K562 (cell line): ENCODE results near the gene AKAP7. TPM values are rescaled to one million over a fixed set of nuclear protein-coding genes. Genes with fewer than 3 reads are reported as not detected.

ENCODE experiments used
- ATAC-seq: fragments of 200-7000 bp; cut with Tn5 transposase; 3 replicates; pipeline ENCODE4 v1.9.1; 2020; ENCODE audit warnings: moderate library complexity
- BruUV-seq: library from RNA; stranded (reverse); fragments of 400-500 nt; replicated peaks from 2 replicates; lab custom pipeline; 2021; lab: Mats Ljungman, UMichigan
- CTCF ChIA-PET: fragments of 300-600 bp; formaldehyde crosslinking; extraction: SDS; loops from one replicate; lab custom pipeline; 2021; ENCODE audit warnings: low intra/inter-chr PET ratio; lab: Yijun Ruan, JAX
- POLR2A ChIA-PET: fragments of 300-600, 350-650 bp; sonication (Branson Sonifier 250); formaldehyde crosslinking; extraction: SDS; loops from one replicate; lab custom pipeline; 2021; ENCODE audit warnings: antibody characterized with exemption, inconsistent platforms; lab: Yijun Ruan, JAX
- DNase-seq, 4 experiments: peaks; one replicate each; pipeline versions ENCODE4 v3.0.0 to v3.0.0-alpha.2; 2011 to 2018; ENCODE audit warnings: low spot score in 3 of 4, mixed read lengths in 3 of 4; ENCODE audit errors: extremely low read depth in 1 of 4
- FAIRE-seq: peaks from 2 replicates; lab custom pipeline; 2011; peaks lifted over from hg19 to GRCh38; lab: Jason Lieb, UNC
- H2AFZ ChIP-seq: 2 replicates; pipeline ENCODE4 v1.6.0; 2011; ENCODE audit warnings: low read depth, low read length, control low read depth, inconsistent platforms
- H3K27ac ChIP-seq: fragments of 200-600 bp; 3 replicates; pipeline ENCODE4 v1.8.0; 2011; ENCODE audit warnings: low read depth, mild to moderate bottlenecking, control low read depth, inconsistent platforms, low read length, moderate library complexity, mixed read lengths; ENCODE audit errors: extremely low read depth
- H3K27me3 ChIP-seq, 2 experiments: fragments of 300-600 bp in 1 of 2; 2 replicates in 1 of 2; 3 replicates in 1 of 2; pipeline versions ENCODE4 v1.6.0 to v1.8.0; 2011; ENCODE audit warnings: inconsistent platforms in 2 of 2, low read length in 2 of 2, mild to moderate bottlenecking in 1 of 2, mixed read lengths in 1 of 2, moderate library complexity in 1 of 2; ENCODE audit not compliant: control insufficient read depth in 2 of 2, insufficient read depth in 2 of 2
- H3K36me3 ChIP-seq: fragments of 300-600 bp; 3 replicates; pipeline ENCODE4 v1.8.0; 2011; ENCODE audit warnings: mild to moderate bottlenecking, low read length, inconsistent platforms; ENCODE audit not compliant: control insufficient read depth, insufficient read depth
- H3K4me1 ChIP-seq, 2 experiments: fragments of 200-600 bp in 1 of 2; replicated peaks in 1 of 2; 2 replicates in 1 of 2; 3 replicates in 1 of 2; pipeline versions ENCODE4 v1.5.1 to v1.8.0; 2011; ENCODE audit warnings: inconsistent platforms in 2 of 2, low read length in 2 of 2, mild to moderate bottlenecking in 1 of 2, mixed read lengths in 1 of 2, moderate library complexity in 1 of 2; ENCODE audit not compliant: control insufficient read depth in 2 of 2, insufficient read depth in 2 of 2
- H3K4me2 ChIP-seq: 2 replicates; pipeline ENCODE4 v1.6.1; 2011; ENCODE audit warnings: low read length, control low read depth, inconsistent platforms, mixed read lengths; ENCODE audit not compliant: insufficient read depth
- H3K4me3 ChIP-seq: fragments of 200-600 bp; sonication (generic), shearing (Covaris generic); 2 replicates; pipeline ENCODE4 v1.5.1; 2016; ENCODE audit warnings: control low read depth, inconsistent platforms
- H3K79me2 ChIP-seq: fragments of 200-600 bp; 3 replicates; pipeline ENCODE4 v1.8.0; 2011; ENCODE audit warnings: low read length, inconsistent platforms; ENCODE audit not compliant: control insufficient read depth, insufficient read depth
- H3K9ac ChIP-seq, 2 experiments: 2 replicates each; pipeline versions ENCODE4 v1.6.0 to v1.6.1; 2011; ENCODE audit warnings: low read depth in 2 of 2, low read length in 2 of 2, control low read depth in 1 of 2, inconsistent platforms in 1 of 2, mild to moderate bottlenecking in 1 of 2, mixed read lengths in 1 of 2; ENCODE audit not compliant: insufficient read depth in 1 of 2
- H3K9me1 ChIP-seq: one replicate; pipeline ENCODE4 v1.6.0; 2011; ENCODE audit warnings: inconsistent platforms, mild to moderate bottlenecking, low read length, moderate library complexity; ENCODE audit not compliant: control insufficient read depth, insufficient read depth
- H3K9me3 ChIP-seq: replicated peaks from 2 replicates; pipeline ENCODE4 v1.5.1; 2011; ENCODE audit warnings: low read depth, low read length, inconsistent platforms; ENCODE audit not compliant: control insufficient read depth, insufficient read depth
- H4K20me1 ChIP-seq: replicated peaks from 2 replicates; pipeline ENCODE4 v1.6.1; 2011; ENCODE audit warnings: low read length, inconsistent platforms, mixed read lengths; ENCODE audit not compliant: control insufficient read depth, insufficient read depth
- CHD2 ChIP-seq: IDR thresholded peaks from 2 replicates; pipeline ENCODE4 v1.6.1; 2011; ENCODE audit warnings: low read depth, low read length
- ESRRB ChIP-seq: fragments of 250-450 bp; sonication (Bioruptor Pico); IDR thresholded peaks from 2 replicates; pipeline ENCODE4 v1.5.0; 2020; ENCODE audit warnings: mild to moderate bottlenecking, moderate library complexity, borderline replicate concordance
- NBN ChIP-seq: fragments of 450-650 bp; IDR thresholded peaks from 2 replicates; pipeline ENCODE4 v1.6.1; 2016; ENCODE audit warnings: low read depth, mild to moderate bottlenecking
- PHF8 ChIP-seq: fragments of 200-600 bp; sonication (generic); IDR thresholded peaks from 2 replicates; pipeline ENCODE4 v1.6.1; 2012; ENCODE audit warnings: mixed run types, mild to moderate bottlenecking, inconsistent platforms, low read length, moderate library complexity, borderline replicate concordance
- POLR2AphosphoS2 ChIP-seq: IDR thresholded peaks from 2 replicates; pipeline ENCODE4 v1.6.1; 2012; ENCODE audit warnings: low read length, improper control_type of control experiment
- TEAD2 ChIP-seq: fragments of 450-650 bp; IDR thresholded peaks from 2 replicates; pipeline ENCODE4 v1.6.1; 2016; ENCODE audit warnings: missing genetic modification characterization, control low read depth, missing compliant biosample characterization
- TRIM24 ChIP-seq, 2 experiments: fragments of 450-650 bp; IDR thresholded peaks; 2 replicates each; pipeline ENCODE4 v1.6.1; 2016
- ZNF174 ChIP-seq: fragments of 250-450 bp; sonication (Bioruptor Pico); IDR thresholded peaks from 2 replicates; pipeline ENCODE4 v1.4.0; 2020; ENCODE audit warnings: mild to moderate bottlenecking
- ZNF197 ChIP-seq: fragments of 200-800 bp; sonication (Bioruptor generic); IDR thresholded peaks from 2 replicates; pipeline ENCODE4 v1.6.1; 2016; ENCODE audit warnings: low read depth, missing genetic modification characterization, missing compliant biosample characterization
- ZNF57 ChIP-seq: fragments of 450-650 bp; formaldehyde crosslinking; IDR thresholded peaks from 2 replicates; pipeline ENCODE4 v1.4.0; 2020; ENCODE audit warnings: mild to moderate bottlenecking, moderate library complexity
- WGBS: fragments of 100-300 bp; shearing (Covaris generic); methylation state at CpG from one replicate; pipeline ENCODE4 v1.1.6; 2016; ENCODE audit warnings: low coverage, mixed read lengths; ENCODE audit not compliant: insufficient coverage; ENCODE audit errors: missing lambda C conversion rate; 5-methylcytosine and 5-hydroxymethylcytosine counted together
- in situ Hi-C: fragments of 300-500 bp; cut with MboI; formaldehyde crosslinking; loops from 4 replicates; pipeline ENCODE4 v1.15.0; 2018; ENCODE audit warnings: inconsistent platforms, mixed read lengths
- intact Hi-C: fragments of 100-400 bp; cut with micrococcal nuclease; formaldehyde crosslinking; loops from 2 replicates; pipeline ENCODE4 v1.14.2; 2022
- polyA plus RNA-seq, 8 experiments: library from polyadenylated mRNA; depleted of rRNA in 4 of 8; stranded (reverse) in 5 of 8; unstranded in 3 of 8; fragments of >200 nt; fragmentation: Nextera tagmentation in 2 of 8; fragmentation: Illumina TruSeq in 1 of 8; extraction: Ambion mirVana in 2 of 8; extraction: Trizol in 1 of 8; gene quantifications; 2 replicates each; pipeline versions ENCODE4 v1.2.1 to v1.2.3, GENCODE V29; 2011 to 2014; ENCODE audit warnings: inconsistent platforms in 1 of 8, missing spikeins in 1 of 8
- total RNA-seq, 7 experiments: library from RNA; depleted of rRNA in 6 of 7; stranded (reverse); fragments of >200 nt in 6 of 7; fragmentation: Illumina TruSeq in 2 of 7; extraction: Trizol in 2 of 7; gene quantifications; 2 replicates each; pipeline versions ENCODE4 v1.2.1 to v1.2.3, GENCODE V29; 2011 to 2021; ENCODE audit warnings: low replicate concordance in 1 of 7
- TF ChIP-seq, protein P1 (sequence below): sonication (generic); formaldehyde crosslinking; IDR thresholded peaks from 2 replicates; pipeline ENCODE4 v1.4.0; 2020; ENCODE audit warnings: mild to moderate bottlenecking, missing genetic modification reagents
- TF ChIP-seq, protein P2 (sequence below), 2 experiments: IDR thresholded peaks; 2 replicates each; pipeline ENCODE4 v1.6.1; 2012; ENCODE audit warnings: improper control_type of control experiment in 2 of 2, low read depth in 2 of 2, low read length in 2 of 2, borderline replicate concordance in 1 of 2

The AKAP7 gene
- total and polyA plus RNA-seq, 9 of the 15 experiments (the other 6 are each of a cell fraction or from before 2014, with no cell fraction given) = 0.82 to 2.6 (median 1.6) TPM

DNA sequence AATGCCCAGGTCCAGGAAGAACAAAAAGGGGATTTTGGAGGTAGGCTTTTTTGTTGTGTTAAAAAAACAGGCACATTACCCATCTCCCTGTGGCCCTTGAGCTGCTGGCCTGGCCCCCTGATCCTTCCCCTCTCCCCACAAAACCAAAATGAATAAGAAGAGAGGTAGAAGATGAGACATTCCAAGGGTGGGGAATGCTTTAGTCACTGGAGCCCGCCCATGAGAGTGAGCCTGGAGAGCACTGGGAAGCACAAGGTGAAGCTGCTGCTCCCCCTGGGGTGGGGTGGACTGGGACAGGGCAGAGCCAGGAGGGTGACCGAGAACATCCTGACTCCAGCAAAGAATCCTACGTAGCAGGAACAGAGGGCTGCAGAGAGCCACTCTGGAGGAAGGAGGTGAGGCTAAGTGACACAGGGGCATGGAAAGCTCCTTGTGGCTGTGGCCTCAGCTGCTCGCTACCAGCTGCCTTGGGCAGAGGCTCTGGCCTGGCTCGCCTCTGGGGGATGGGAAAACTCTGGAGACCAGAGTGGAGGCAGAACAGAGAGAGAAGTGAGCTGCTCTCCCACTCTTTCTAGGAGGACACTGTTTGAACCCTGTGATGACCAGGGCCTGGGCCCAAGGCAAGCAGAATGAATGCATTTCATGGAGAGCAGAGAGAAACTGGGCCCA, 48.3 kb downstream of the AKAP7 start:
- intact Hi-C loops (loop anchor here (1.0 to 10.0 kb wide), 2 partner anchors 281 to 351 kb away; no protein-coding TSS in a partner anchor), in situ Hi-C loops (no loop called here)
- H3K9me3 ChIP-seq = no peaks in the 10 kb centered on the region
- FAIRE-seq = no peak
- H3K4me3 ChIP-seq = no peak overlapping the region
- H3K9ac ChIP-seq = no peak overlapping the region
- H3K36me3 ChIP-seq = no peaks in the 10 kb centered on the region
- H3K79me2 ChIP-seq = no peaks in the 10 kb centered on the region
- peak overlapping the region; percentile 72; the same call in 1 of the 2 replicates for H2AFZ ChIP-seq
- H3K4me1 ChIP-seq = no peaks in the 10 kb centered on the region
- WGBS = 9% methylated on average over 5 of the region's 5 CpGs
- no peaks in the 10 kb centered on the region for H3K9me1 ChIP-seq
- CTCF ChIA-PET = no interaction called here
- ATAC-seq = peak; percentile 47; the same call in 2 of the 3 replicates
- POLR2A ChIA-PET = interaction anchor here (0.6 to 1.5 kb wide), 3 partner anchors 10 to 291 kb away, joined by 3 to 5 read pairs (median 4); no protein-coding TSS in a partner anchor
- TF ChIP-seq TEAD2 (tag) (no peak), TRIM24 (IDR thresholded peaks at IDR 0.05) (no peak), POLR2AphosphoS2 (no peak), CHD2 (no peak)
- DNase-seq = no peak
- no peak overlapping the region for H3K4me2 ChIP-seq
- H4K20me1 ChIP-seq = no peaks in the 10 kb centered on the region
- H3K27ac ChIP-seq = no peak overlapping the region
- no peaks in the 10 kb centered on the region for H3K27me3 ChIP-seq
- no TSS peak for BruUV-seq

DNA sequence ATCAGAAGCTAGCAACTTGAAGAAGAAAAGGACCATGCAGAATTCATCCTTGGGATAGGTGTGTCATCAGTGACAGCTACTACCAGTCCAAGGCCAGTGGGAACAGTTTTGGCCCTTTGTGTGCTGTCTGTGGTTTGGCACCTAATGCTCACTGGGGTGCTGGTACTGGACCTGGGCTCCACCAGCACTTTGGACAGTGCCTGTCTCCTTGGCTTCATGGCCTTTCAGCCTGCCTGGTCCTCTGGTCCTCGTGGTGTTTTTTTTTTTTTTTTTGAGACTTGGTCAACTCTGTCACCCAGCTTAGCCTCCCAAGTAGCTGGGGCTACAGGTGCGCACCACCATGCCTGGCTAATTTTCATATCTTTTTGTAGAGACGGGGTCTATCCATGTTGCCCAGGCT, 56.3 kb downstream of the AKAP7 start:
- Histone ChIP-seq H2AFZ (no peak overlapping the region), H3K4me1 (no peaks in the 10 kb centered on the region), H4K20me1 (no peaks in the 10 kb centered on the region), H3K27ac (no peak overlapping the region), H3K79me2 (no peaks in the 10 kb centered on the region), H3K9me3 (no peaks in the 10 kb centered on the region), H3K4me3 (no peak overlapping the region), H3K4me2 (no peak overlapping the region), H3K36me3 (no peaks in the 10 kb centered on the region), H3K9me1 (no peaks in the 10 kb centered on the region), H3K9ac (no peak overlapping the region), H3K27me3 (no peaks in the 10 kb centered on the region)
- POLR2A ChIA-PET = no interaction called here
- intact Hi-C loops (no loop called here), in situ Hi-C loops (no loop called here)
- no TSS peak for BruUV-seq
- DNase-seq (no peak), ATAC-seq (no peak), FAIRE-seq (no peak)
- CTCF ChIA-PET = no interaction called here
- 7% methylated on average over 3 of the region's 3 CpGs for WGBS
- TF ChIP-seq ZNF197 (no peak), ZNF57 (no peak), ZNF174 (no peak), NBN (no peak), PHF8 (no peak), ESRRB (CRISPR knock-in tag) (no peak)
- TF ChIP-seq, protein P1, sequence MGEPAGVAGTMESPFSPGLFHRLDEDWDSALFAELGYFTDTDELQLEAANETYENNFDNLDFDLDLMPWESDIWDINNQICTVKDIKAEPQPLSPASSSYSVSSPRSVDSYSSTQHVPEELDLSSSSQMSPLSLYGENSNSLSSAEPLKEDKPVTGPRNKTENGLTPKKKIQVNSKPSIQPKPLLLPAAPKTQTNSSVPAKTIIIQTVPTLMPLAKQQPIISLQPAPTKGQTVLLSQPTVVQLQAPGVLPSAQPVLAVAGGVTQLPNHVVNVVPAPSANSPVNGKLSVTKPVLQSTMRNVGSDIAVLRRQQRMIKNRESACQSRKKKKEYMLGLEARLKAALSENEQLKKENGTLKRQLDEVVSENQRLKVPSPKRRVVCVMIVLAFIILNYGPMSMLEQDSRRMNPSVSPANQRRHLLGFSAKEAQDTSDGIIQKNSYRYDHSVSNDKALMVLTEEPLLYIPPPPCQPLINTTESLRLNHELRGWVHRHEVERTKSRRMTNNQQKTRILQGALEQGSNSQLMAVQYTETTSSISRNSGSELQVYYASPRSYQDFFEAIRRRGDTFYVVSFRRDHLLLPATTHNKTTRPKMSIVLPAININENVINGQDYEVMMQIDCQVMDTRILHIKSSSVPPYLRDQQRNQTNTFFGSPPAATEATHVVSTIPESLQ (CRISPR knock-in tag) = no peak
- TF ChIP-seq, protein P2, sequence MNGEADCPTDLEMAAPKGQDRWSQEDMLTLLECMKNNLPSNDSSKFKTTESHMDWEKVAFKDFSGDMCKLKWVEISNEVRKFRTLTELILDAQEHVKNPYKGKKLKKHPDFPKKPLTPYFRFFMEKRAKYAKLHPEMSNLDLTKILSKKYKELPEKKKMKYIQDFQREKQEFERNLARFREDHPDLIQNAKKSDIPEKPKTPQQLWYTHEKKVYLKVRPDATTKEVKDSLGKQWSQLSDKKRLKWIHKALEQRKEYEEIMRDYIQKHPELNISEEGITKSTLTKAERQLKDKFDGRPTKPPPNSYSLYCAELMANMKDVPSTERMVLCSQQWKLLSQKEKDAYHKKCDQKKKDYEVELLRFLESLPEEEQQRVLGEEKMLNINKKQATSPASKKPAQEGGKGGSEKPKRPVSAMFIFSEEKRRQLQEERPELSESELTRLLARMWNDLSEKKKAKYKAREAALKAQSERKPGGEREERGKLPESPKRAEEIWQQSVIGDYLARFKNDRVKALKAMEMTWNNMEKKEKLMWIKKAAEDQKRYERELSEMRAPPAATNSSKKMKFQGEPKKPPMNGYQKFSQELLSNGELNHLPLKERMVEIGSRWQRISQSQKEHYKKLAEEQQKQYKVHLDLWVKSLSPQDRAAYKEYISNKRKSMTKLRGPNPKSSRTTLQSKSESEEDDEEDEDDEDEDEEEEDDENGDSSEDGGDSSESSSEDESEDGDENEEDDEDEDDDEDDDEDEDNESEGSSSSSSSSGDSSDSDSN (IDR thresholded peaks at IDR 0.05; ENCODE audit: borderline replicate concordance in 1 of 2, low read depth in 2 of 2, low read length in 2 of 2) = no peak
